GM23248 (cell line): ENCODE measurements around the gene PRKAR1B. TPM values are rescaled to one million over a fixed set of nuclear protein-coding genes. Genes with fewer than 3 reads are reported as not detected.

ENCODE experiments used
- DNase-seq: peaks from one replicate; pipeline ENCODE4 v3.0.0-alpha.2; 2015
- H2AFZ ChIP-seq: fragments of 200-600 bp; sonication (generic); 2 replicates; pipeline ENCODE4 v1.6.1; 2016; ENCODE audit warnings: antibody characterized with exemption
- H3F3A ChIP-seq: fragments of 200-600 bp; sonication (generic); 2 replicates; pipeline ENCODE4 v1.6.1; 2016; ENCODE audit warnings: mild to moderate bottlenecking, antibody characterized with exemption, mixed run types; ENCODE audit not compliant: insufficient read depth
- H3K27ac ChIP-seq: fragments of 200-600 bp; sonication (generic); 2 replicates; pipeline ENCODE4 v1.5.1; 2016; ENCODE audit warnings: mild to moderate bottlenecking
- H3K27me3 ChIP-seq: fragments of 200-600 bp; sonication (generic); replicated peaks from 2 replicates; pipeline ENCODE4 v1.6.1; 2016; ENCODE audit warnings: mild to moderate bottlenecking; ENCODE audit not compliant: insufficient read depth
- H3K36me3 ChIP-seq: fragments of 200-600 bp; sonication (generic); 2 replicates; pipeline ENCODE4 v1.6.1; 2016; ENCODE audit warnings: low read depth, mild to moderate bottlenecking
- H3K4me1 ChIP-seq: fragments of 200-600 bp; sonication (generic); 2 replicates; pipeline ENCODE4 v1.6.1; 2016; ENCODE audit warnings: mild to moderate bottlenecking; ENCODE audit not compliant: insufficient read depth
- H3K4me2 ChIP-seq: fragments of 200-600 bp; sonication (generic); one replicate; pipeline ENCODE4 v1.6.1; 2016; ENCODE audit warnings: mild to moderate bottlenecking; ENCODE audit not compliant: unreplicated experiment
- H3K4me3 ChIP-seq: fragments of 200-600 bp; sonication (generic); 2 replicates; pipeline ENCODE4 v1.5.1; 2016; ENCODE audit warnings: mild to moderate bottlenecking
- H3K79me2 ChIP-seq: fragments of 200-600 bp; sonication (generic); 2 replicates; pipeline ENCODE4 v1.6.1; 2016; ENCODE audit warnings: mild to moderate bottlenecking; ENCODE audit not compliant: insufficient read depth
- H3K9ac ChIP-seq: fragments of 200-600 bp; sonication (generic); 2 replicates; pipeline ENCODE4 v1.6.1; 2016; ENCODE audit warnings: mild to moderate bottlenecking
- H3K9me2 ChIP-seq: fragments of 200-600 bp; sonication (generic); 2 replicates; pipeline ENCODE4 v1.6.1; 2016; ENCODE audit warnings: mixed run types, mild to moderate bottlenecking, moderate library complexity; ENCODE audit not compliant: insufficient read depth
- H3K9me3 ChIP-seq: fragments of 200-600 bp; sonication (generic); one replicate; pipeline ENCODE4 v1.6.1; 2017; ENCODE audit warnings: low read depth
- H4K20me1 ChIP-seq: fragments of 200-600 bp; sonication (generic); 2 replicates; pipeline ENCODE4 v1.6.0; 2016; ENCODE audit not compliant: insufficient read depth
- EZH2 ChIP-seq: fragments of 200-600 bp; sonication (generic); IDR thresholded peaks from 2 replicates; pipeline ENCODE4 v1.6.1; 2018; ENCODE audit warnings: antibody characterized with exemption, mild to moderate bottlenecking; ENCODE audit not compliant: insufficient read depth, poor library complexity, severe bottlenecking
- EZH2phosphoT487 ChIP-seq: fragments of 200-600 bp; sonication (generic); IDR thresholded peaks from 2 replicates; pipeline ENCODE4 v1.6.1; 2018; ENCODE audit warnings: antibody characterized with exemption, moderate library complexity, mild to moderate bottlenecking, low read depth; ENCODE audit not compliant: insufficient read depth
- WGBS, 2 experiments: methylation state at CpG; one replicate each; pipeline ENCODE4 v1.1.6; 2015 to 2017; ENCODE audit warnings: low lambda C conversion rate in 2 of 2, low coverage in 1 of 2; ENCODE audit errors: missing lambda C conversion rate in 2 of 2; 5-methylcytosine and 5-hydroxymethylcytosine counted together
- in situ Hi-C: fragments of 300-500 bp; cut with MboI; formaldehyde crosslinking; loops from 2 replicates; pipeline ENCODE4 v1.15.0; 2020
- polyA plus RNA-seq: library from polyadenylated mRNA; unstranded; fragments of >200 nt; fragmentation: Nextera tagmentation; extraction: Ambion mirVana; gene quantifications from 2 replicates; pipeline ENCODE4 v1.2.1, GENCODE V29; 2016
- total RNA-seq: library from RNA; depleted of rRNA; stranded (reverse); fragments of >200 nt; shearing (Covaris generic); gene quantifications from 2 replicates; pipeline ENCODE4 v1.2.3, GENCODE V29; 2014

PRKAR1B gene
- total and polyA plus RNA-seq, 2 experiments from 2014 or later, result 10.2 to 12.9 TPM

- no peak for TF ChIP-seq EZH2phosphoT487
- TF ChIP-seq EZH2, result no peak
Measured at GRCh38 chr7:707296-708000, 19.6 kb downstream of the PRKAR1B start.

GRCh38 chr7:706721-707120 is 20.4 kb downstream of the PRKAR1B start:
- H3K4me3 ChIP-seq, result no peak overlapping the region
- H3K79me2 ChIP-seq, result no peaks in the 10 kb centered on the region
- no peak for TF ChIP-seq EZH2phosphoT487
- TF ChIP-seq EZH2, result no peak
- no peak overlapping the region for H3K4me2 ChIP-seq
- H3K9me3 ChIP-seq, result no peaks in the 10 kb centered on the region
- no peak overlapping the region for H2AFZ ChIP-seq
- H3F3A ChIP-seq, result no peaks in the 10 kb centered on the region
- no peak overlapping the region for H3K27ac ChIP-seq
- WGBS, 2 experiments, result 87 to 90% methylated on average over 6 to 7 of the region's 7 CpGs
- no peaks in the 10 kb centered on the region for H3K36me3 ChIP-seq
- in situ Hi-C loops, result no loop called here
- no peaks in the 10 kb centered on the region for H3K9me2 ChIP-seq
- H3K27me3 ChIP-seq, result no peaks in the 10 kb centered on the region
- H4K20me1 ChIP-seq, result no peaks in the 10 kb centered on the region
- no peak overlapping the region for H3K9ac ChIP-seq
- DNase-seq, result no peak
- no peaks in the 10 kb centered on the region for H3K4me1 ChIP-seq

More at GRCh38 chr7:707296-708000, 19.6 kb downstream of the PRKAR1B start:
- 94 to 95% methylated on average over 15 to 16 of the region's 17 CpGs for WGBS, 2 experiments
- no peaks in the 10 kb centered on the region for H3F3A ChIP-seq
- no peaks in the 10 kb centered on the region for H3K36me3 ChIP-seq
- no peaks in the 10 kb centered on the region for H3K79me2 ChIP-seq
- H3K9me2 ChIP-seq, result no peaks in the 10 kb centered on the region
- in situ Hi-C loops, result no loop called here
- H3K27ac ChIP-seq, result no peak overlapping the region
- H3K4me1 ChIP-seq, result no peaks in the 10 kb centered on the region
- no peak overlapping the region for H2AFZ ChIP-seq
- no peak overlapping the region for H3K4me3 ChIP-seq
- no peaks in the 10 kb centered on the region for H3K27me3 ChIP-seq
- no peak for DNase-seq
- H4K20me1 ChIP-seq, result no peaks in the 10 kb centered on the region
- no peak overlapping the region for H3K9ac ChIP-seq
- H3K9me3 ChIP-seq, result no peaks in the 10 kb centered on the region
- H3K4me2 ChIP-seq, result no peak overlapping the region

- in situ Hi-C loops, result no loop called here
- no peak overlapping the region for H3K4me2 ChIP-seq
- H3K9me2 ChIP-seq, result no peaks in the 10 kb centered on the region
- no peaks in the 10 kb centered on the region for H4K20me1 ChIP-seq
- no peak overlapping the region for H3K27ac ChIP-seq
- no peak overlapping the region for H3K9ac ChIP-seq
- no peaks in the 10 kb centered on the region for H3K9me3 ChIP-seq
- no peak for DNase-seq
- H3K4me1 ChIP-seq, result no peaks in the 10 kb centered on the region
- H2AFZ ChIP-seq, result no peak overlapping the region
- H3K79me2 ChIP-seq, result no peaks in the 10 kb centered on the region
- H3K4me3 ChIP-seq, result no peak overlapping the region
- no peak for TF ChIP-seq EZH2phosphoT487
- TF ChIP-seq EZH2, result no peak
- H3K36me3 ChIP-seq, result no peaks in the 10 kb centered on the region
- H3K27me3 ChIP-seq, result no peaks in the 10 kb centered on the region
- WGBS, 2 experiments, result 75 to 77% methylated on average over 3 of the region's 3 CpGs
- H3F3A ChIP-seq, result no peaks in the 10 kb centered on the region
Measured at GRCh38 chr7:703049-703448, 24.0 kb downstream of the PRKAR1B start.

DNA sequence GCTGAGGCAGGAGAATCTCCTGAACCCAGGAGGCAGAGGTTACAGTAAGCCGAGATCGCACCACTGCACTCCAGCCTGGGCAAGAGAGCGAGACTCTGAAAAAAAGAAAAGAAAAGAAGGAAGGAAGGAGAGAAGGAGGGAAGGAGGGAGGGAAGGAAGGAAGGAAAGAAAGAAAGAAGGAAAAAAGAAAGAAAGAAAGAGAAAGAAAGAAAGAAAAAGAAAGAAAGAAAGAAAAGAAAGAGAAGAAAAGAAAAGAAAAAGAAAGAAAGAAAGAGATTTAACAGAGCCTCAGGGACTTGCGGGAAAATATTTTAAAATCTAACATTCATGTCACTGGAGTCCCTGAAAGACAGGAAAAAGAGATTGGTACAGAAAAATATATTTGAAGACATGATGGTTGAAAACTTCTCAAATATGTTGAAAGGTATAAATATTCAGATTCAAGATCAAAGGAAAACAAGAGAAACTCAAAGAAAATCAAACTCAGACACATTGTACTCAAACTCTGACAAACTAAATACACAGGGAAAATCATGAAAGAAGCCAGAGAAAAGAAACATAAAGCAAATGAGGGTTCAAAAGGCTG is 25.9 kb downstream of the PRKAR1B start:
- TF ChIP-seq EZH2phosphoT487 (no peak), EZH2 (no peak)
- in situ Hi-C loops, result no loop called here
- no peak for DNase-seq
- Histone ChIP-seq H3K9me3 (no peaks in the 10 kb centered on the region), H3K4me2 (no peak overlapping the region), H3K27me3 (no peaks in the 10 kb centered on the region), H3F3A (no peaks in the 10 kb centered on the region), H3K27ac (no peak overlapping the region), H3K4me3 (no peak overlapping the region), H3K9ac (no peak overlapping the region), H2AFZ (no peak overlapping the region), H3K4me1 (no peaks in the 10 kb centered on the region), H3K79me2 (no peaks in the 10 kb centered on the region), H3K36me3 (no peaks in the 10 kb centered on the region), H4K20me1 (no peaks in the 10 kb centered on the region), H3K9me2 (no peaks in the 10 kb centered on the region)
- 84 to 87% methylated on average over 4 of the region's 4 CpGs for WGBS, 2 experiments
